NCI-H524 (cell line): Measurements from ENCODE around the gene HPGDS.
"Not testable (repeated sequence)": the region's sequence is repeated elsewhere in the genome, so short reads cannot be mapped to it uniquely, and the experiment has no call there.

Source experiments
- DNase-seq, 2 experiments: peaks; one replicate each; lab custom pipeline; 2025; lab: John Stamatoyannopoulos, UW

Gene HPGDS

GRCh38 chr4:94357624-94358023 lies 15.0 kb upstream of the HPGDS start:
- no peak for DNase-seq

DNA sequence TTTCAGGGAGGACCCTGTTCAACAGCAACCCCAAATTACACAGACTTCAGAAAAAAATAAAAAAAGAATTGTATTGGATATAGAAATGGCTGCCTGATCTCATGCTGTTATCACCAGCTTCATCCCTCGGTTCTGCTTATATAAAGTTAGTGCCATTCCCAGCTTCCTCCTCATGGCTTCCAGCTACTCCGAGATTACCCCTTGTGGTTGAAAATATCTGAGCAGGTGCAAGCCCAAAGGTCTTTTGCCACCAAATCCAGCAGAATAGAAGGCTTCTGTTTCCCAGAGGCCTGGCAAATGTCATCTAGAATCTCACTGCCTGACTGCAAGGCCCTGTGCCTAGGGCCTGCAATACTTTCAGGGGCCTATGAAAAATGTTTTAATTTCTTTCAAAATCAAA lies 13.8 kb upstream of the HPGDS start:
- no peak for DNase-seq

DNA sequence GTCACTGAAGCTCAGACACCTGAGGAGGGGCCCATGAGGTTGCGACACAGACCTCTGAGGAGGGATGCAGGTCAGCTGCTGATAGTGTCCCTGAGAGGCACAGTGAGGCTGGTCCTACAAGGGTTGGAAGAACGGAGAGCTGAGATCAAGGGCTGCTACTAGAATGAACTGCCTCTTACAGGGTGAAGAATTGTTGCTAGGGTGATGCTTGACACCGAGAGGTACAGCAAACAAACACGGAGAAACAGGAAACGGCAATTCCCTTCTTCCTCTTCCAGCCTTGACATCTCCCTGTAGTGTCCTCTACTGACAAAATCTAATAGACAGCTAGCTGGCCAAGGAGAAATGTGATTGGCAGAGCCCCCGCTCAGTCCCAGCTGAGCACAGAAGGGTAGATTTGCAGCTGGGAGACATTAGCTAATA lies 11.8 kb upstream of the HPGDS start:
- no peak for DNase-seq

DNA sequence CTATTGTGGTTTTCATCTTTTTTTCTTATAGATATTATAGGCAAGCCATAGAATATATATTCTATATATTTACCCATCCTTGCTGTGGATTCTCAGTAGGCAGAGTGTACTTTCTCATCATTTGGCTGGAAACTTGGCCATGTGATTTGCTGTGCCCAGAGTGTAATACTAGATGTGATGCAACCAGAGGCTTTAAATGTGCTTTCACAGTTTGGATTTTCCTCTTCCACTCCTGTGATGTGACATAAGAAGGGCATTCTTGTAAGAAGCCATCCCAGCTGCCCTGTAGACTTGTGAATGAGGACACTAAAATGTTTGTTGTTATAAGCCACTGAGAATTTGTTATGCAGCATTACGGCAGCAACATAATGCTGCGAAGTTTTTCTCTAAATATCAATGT lies 10.4 kb upstream of the HPGDS start:
- no peak for DNase-seq

GRCh38 chr4:94352163-94352562 lies 9.5 kb upstream of the HPGDS start:
- no peak for DNase-seq

DNA sequence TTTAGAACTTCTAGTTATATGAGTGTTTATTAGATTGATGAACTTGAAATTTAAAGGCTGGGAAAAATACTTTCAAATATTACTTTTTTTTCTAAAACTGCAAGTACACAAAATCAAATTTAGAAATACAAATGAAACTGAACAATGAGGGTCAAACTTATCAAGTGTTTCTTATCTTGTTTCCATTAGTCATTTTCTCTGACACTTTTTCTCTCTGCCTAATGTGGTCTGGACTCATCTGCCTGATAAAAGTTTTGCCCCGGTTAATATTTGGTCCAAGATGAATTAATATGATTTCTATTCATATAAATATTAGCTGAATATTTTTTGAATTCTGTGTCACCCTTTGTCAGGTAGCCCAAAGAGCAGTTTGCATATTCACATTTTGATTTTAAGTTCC lies 8.7 kb upstream of the HPGDS start:
- no peak for DNase-seq

GRCh38 chr4:94350095-94350494 lies 7.5 kb upstream of the HPGDS start:
- DNase-seq, result no peak

GRCh38 chr4:94349193-94349592 lies 6.6 kb upstream of the HPGDS start:
- DNase-seq, result no peak

DNA sequence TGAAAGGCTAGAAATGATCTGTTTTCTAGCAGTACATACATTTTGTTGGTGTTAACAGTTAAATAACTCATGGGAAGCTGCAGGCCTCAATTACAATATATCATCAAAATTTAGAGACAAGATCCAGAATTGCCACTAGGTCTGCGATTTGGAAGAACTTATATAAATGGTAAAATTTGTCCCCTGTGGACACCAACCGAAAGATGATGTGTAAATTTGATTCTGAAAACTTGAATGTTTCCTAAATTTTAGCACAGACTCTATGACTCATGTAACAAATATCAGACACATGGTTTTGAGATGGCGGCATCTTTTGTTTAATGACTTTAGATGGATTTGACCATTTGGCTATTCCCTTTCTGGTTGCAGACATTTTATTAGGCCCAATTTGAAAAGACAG lies 6.0 kb upstream of the HPGDS start:
- no peak for DNase-seq

GRCh38 chr4:94346541-94346940 lies 3.9 kb upstream of the HPGDS start:
- no peak for DNase-seq

DNA sequence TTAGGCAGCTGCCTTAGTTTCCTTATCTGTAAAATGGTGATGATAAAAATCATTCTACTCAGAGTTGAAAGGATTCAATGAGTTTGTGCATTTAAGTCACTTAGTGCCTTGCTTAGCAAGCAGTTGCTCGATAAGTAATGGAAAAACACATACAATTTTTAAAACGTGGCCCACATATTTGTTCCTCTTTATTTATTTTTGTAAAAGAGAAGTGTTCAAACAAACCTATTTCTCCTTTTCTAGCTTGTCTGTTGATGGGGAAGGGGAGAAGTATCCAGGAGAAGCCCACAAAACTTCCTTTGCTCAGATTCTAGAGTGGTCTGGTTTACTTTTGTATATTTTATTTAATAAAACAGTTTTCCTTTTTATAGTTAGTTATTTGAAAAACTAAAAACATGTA lies 3.3 kb upstream of the HPGDS start:
- DNase-seq, result no peak

- no peak for DNase-seq
Observed at GRCh38 chr4:94345266-94345665, 2.6 kb upstream of the HPGDS start.

DNA sequence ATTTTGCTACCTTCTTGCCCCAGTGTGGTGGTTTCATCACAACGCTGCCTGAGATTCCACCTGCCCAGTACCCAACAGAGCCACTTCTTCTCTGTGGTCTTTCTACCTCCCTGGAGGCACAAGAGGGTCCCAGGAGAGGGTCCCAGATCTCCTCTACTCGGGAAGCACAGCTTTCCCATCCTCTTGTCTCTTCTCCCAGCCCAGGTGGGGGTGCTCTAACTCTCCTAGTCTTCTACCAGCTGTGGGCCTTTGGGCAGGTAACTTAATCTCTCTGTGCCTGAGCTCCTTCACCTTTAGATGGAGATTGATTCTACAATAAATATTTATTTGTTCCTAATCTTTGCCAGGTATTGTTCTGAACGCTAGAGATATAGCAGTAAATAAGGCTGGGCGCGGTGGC lies 1.8 kb upstream of the HPGDS start:
- no peak for DNase-seq

GRCh38 chr4:94341481-94342370 lies 910 bp downstream of the HPGDS start:
- DNase-seq, result no peak

DNA sequence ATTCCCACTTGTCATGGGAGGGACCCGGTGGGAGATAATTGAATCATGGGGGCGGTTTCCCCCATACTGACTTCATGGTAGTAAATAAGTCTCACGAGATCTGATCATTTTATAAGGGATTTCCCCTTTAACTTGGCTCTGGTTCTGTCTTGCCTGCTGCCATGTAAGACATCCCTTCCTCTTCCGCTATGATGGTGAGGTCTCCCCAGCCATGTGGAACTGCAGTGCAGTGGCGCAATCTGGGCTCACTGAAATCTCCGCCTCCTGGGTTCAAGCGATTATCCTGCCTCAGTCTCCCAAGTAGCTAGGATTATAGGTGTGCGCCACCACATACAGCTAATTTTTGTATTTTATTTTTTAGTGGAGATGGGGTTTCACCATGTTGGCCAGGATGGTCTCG lies 2.9 kb downstream of the HPGDS start:
- DNase-seq, result no peak

DNA sequence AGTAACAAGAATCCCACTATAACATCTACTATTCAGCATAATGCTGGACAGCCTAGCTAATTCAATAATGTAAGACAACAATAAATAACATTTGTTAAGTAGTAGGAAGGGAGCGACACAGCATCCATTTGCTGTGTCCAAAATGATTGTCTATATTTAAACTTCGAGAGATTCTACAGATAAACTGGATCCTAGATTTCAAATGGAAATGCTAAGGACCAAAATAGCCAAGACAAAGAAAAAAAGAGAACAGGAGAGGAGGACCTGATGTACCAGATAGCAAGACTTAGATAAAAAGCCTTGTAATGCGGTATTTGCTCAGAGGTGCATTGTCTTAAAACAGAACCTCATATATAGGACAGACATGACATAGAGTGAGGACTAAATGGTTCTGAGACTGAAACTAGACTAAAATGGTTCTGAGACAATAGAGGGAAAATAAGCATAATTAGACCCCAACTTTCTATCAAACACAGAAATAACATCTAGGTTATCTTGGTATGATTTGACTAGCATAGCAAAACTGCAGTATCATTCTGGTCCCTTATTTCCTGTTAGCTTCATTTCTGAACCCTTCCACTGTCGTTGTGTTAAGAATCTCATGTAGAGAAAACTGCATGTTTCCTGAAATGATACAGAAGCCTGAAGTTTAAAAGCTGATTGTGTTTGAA lies 3.8 kb downstream of the HPGDS start:
- DNase-seq, result no peak

DNA sequence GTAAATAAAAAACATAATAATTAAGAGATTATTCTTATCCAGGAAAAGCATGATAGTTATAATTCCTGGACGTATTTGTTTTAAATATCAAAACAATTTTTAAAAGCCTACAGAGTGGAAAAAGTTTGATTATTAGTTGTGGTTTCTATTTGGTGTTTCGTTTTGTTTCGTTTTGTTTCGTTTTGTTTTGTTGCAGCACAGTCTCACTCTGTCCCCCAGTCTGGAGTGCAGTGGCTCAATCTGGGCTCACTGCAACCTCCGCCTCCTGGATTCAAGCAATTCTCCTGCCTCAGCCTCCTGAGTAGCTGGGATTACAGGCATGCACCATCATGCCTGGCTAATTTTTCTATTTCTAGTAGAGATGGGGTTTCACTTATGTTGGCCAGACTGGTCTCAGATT lies 5.8 kb downstream of the HPGDS start:
- DNase-seq, result not testable (repeated sequence)

GRCh38 chr4:94336303-94336702 lies 6.3 kb downstream of the HPGDS start:
- DNase-seq, result no peak

GRCh38 chr4:94334962-94335361 lies 7.7 kb downstream of the HPGDS start:
- DNase-seq, result no peak

DNA sequence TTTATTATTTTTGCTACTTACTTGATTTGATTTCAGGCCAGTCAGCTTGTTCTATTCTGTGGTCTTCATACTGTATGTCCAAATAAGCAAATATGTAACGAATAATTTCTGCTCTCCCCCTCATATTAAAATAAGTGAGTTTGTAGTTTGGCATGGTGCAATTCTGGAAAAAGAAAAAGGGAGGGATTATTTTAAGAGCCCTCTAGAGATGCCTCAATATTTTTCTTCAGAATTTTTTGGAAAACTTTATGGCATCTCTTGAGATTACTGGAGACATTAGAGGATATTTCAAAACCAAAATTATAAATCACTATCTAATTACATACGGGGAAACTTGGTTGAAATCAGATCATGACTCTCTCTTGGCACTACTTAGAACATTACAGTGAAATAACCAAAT lies 8.2 kb downstream of the HPGDS start:
- no peak for DNase-seq

DNA sequence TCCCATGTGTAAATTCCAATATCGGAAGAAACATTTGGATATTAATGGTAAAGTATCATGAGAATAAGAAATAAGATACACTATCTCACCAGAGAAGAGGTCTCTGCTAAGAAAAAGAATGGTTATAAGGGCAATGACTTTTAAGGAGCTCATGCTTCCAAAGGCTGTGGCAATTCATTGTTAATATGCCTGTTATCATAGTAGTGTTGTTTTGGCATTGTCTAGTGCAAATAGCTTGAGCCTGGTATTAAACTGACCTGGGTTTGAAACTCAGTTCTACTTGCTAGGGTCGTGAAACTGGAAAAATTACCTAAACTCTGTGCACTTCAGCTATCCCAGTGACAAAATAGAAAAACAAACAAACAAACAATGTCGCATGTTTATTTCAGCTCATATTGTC lies 8.8 kb downstream of the HPGDS start:
- no peak for DNase-seq

DNA sequence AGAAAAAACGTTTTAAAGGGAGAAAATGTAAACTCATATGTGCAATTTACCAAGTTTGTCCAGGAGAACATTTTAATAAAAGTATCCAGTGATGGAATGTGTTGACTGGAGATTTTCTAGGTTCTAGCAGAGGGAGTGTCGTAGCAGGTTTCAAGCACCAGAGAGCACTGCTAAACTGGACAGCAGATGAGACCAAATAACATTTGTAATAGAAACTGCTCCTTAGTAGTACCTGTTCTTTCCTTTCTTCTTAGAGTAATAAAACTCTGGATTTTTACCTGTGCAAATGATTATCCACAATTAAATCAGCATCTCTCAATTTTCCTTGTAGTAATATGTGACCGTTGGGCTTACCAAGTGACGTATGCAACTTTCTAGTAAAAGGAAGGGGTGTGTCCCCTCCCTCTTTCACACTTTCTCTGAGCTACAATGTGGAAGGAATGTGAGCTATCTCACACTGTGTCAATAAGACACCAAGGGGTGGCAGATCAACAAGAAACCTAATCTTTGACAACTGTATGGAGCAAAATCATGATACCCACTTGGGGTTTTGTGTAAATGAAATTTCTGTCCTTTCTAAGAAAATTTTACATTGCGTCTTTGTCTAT lies 9.5 kb downstream of the HPGDS start:
- DNase-seq, result no peak

DNA sequence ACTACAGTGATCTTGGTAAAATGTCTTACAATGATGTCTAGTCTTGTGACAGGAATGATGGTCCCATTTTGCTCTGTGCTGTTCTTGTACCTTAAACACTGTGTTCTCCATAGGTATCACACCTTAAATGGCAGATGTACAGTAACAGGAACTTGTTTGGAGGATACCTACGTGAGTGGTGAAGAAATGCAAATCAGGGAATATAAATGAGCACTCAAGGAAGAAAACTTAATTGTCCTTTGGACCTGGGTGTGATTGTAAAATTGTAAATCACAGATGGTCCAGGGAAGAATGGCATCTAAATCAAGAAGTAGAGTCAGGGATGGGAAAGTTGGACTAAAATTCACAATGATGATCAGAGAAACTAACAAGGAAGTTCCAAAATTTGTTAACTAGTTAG lies 12.7 kb downstream of the HPGDS start:
- no peak for DNase-seq
